ENCODE data around the gene ADAMTSL2. TPM values are rescaled to one million over a fixed set of nuclear protein-coding genes. Genes with fewer than 3 reads are reported as not detected.

ADAMTSL2 gene
- total RNA-seq, 2 experiments from 2014 or later = 0.11 to 0.25 TPM

DNA sequence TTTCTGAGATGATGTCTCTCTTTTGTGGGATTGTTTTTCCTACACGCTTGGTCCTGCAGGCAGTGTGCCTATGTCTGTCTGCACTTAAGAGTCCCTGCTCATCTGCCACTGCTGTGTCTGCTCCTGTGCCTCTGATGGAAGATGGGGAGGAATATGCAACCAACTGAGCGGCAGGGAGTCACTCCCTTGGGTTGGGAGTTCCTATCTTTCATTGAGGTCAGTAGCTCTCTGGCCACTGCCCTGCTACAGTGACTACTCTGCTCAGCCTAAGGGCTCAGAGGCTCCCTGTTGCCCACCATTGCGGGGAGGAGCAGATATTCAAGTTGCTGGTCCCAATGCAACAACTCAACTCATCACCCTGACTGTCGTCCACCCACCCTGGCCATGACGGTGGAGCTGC is 88.1 kb downstream of the ADAMTSL2 start:
- no peaks in the 10 kb centered on the region for H3K27me3 Mint-ChIP-seq
- no peak overlapping the region for H3K27ac Mint-ChIP-seq
- DNase-seq (no peak), ATAC-seq (no peak)
- TF ChIP-seq, protein P1, sequence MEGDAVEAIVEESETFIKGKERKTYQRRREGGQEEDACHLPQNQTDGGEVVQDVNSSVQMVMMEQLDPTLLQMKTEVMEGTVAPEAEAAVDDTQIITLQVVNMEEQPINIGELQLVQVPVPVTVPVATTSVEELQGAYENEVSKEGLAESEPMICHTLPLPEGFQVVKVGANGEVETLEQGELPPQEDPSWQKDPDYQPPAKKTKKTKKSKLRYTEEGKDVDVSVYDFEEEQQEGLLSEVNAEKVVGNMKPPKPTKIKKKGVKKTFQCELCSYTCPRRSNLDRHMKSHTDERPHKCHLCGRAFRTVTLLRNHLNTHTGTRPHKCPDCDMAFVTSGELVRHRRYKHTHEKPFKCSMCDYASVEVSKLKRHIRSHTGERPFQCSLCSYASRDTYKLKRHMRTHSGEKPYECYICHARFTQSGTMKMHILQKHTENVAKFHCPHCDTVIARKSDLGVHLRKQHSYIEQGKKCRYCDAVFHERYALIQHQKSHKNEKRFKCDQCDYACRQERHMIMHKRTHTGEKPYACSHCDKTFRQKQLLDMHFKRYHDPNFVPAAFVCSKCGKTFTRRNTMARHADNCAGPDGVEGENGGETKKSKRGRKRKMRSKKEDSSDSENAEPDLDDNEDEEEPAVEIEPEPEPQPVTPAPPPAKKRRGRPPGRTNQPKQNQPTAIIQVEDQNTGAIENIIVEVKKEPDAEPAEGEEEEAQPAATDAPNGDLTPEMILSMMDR (IDR thresholded peaks at IDR 0.05) = no peak
- peaks cover 31% of the 10 kb centered on the region for H3K4me1 Mint-ChIP-seq (ENCODE audit: low read depth)
- no peak overlapping the region for H3K4me3 Mint-ChIP-seq
- intact Hi-C loops (cut with micrococcal nuclease) = no loop called here
- CTCF ChIA-PET = no interaction called here
- POLR2A ChIA-PET = no interaction called here
- H3K9me3 Mint-ChIP-seq = peaks cover 16% of the 10 kb centered on the region
- H3K36me3 Mint-ChIP-seq (ENCODE audit: low read depth) = no peaks in the 10 kb centered on the region

Other genes with a start within 250 kb of the ADAMTSL2 start
- 10 to 100 TPM; 24.9 to 28.3 TPM for gene SURF6, start 198.5 kb upstream of the ADAMTSL2 start, total RNA-seq
- 10 to 100 TPM; 23.4 to 29.0 TPM for gene MED22, start 186.6 kb upstream of the ADAMTSL2 start, total RNA-seq
- gene RPL7A, start 186.5 kb upstream of the ADAMTSL2 start, total RNA-seq = 1,000 to 10,000 TPM; 3,479 to 3,507 TPM
- 10 to 100 TPM; 22.1 to 25.3 TPM for gene SURF1, start 178.2 kb upstream of the ADAMTSL2 start, total RNA-seq
- gene SURF2, start 178.2 kb upstream of the ADAMTSL2 start, total RNA-seq = 10 to 100 TPM; 14.6 to 21.5 TPM
- gene SURF4, start 158.6 kb upstream of the ADAMTSL2 start, total RNA-seq = 100 to 1,000 TPM; 219 to 239 TPM
- under 1 TPM; 0.45 to 0.52 TPM for gene STKLD1, start 158.3 kb upstream of the ADAMTSL2 start, total RNA-seq
- 10 to 100 TPM; 35.3 to 36.7 TPM for gene REXO4, start 116.7 kb upstream of the ADAMTSL2 start, total RNA-seq
- gene ADAMTS13, start 112.3 kb upstream of the ADAMTSL2 start, total RNA-seq = 1 to 10 TPM; 2.5 to 2.9 TPM
- gene CACFD1, start 74.7 kb upstream of the ADAMTSL2 start, total RNA-seq = 1 to 10 TPM; 1.3 to 1.4 TPM
- gene SLC2A6, start 55.6 kb upstream of the ADAMTSL2 start, total RNA-seq = 1 to 10 TPM; 5.4 to 6.7 TPM
- not detected for gene MYMK, start 9.7 kb upstream of the ADAMTSL2 start, total RNA-seq
- not detected for gene FAM163B, start 74.7 kb downstream of the ADAMTSL2 start, total RNA-seq
- not detected for gene DBH, start 101.7 kb downstream of the ADAMTSL2 start, total RNA-seq
- 1 to 10 TPM; 5.5 to 5.6 TPM for gene SARDH, start 203.6 kb downstream of the ADAMTSL2 start, total RNA-seq

Measured in activated CD8-positive, alpha-beta T cell treated with anti-CD3 and anti-CD28 coated beads for 36 hours (primary cell).